H1 (cell line): ENCODE measurements around the gene FLRT2. TPM values are rescaled to one million over a fixed set of nuclear protein-coding genes. Genes with fewer than 3 reads are reported as not detected.

Experiments
- RAD21 ChIP-seq, 2 experiments: IDR thresholded peaks in 1 of 2; conservative IDR thresholded peaks in 1 of 2; 2 replicates each; pipeline ENCODE4 v1.6.1; 2011; ENCODE audit warnings: low read depth in 2 of 2, low read length in 2 of 2, improper control_type of control experiment in 1 of 2, inconsistent platforms in 1 of 2, mild to moderate bottlenecking in 1 of 2, moderate library complexity in 1 of 2
- polyA plus RNA-seq, 7 experiments: library from polyadenylated mRNA; depleted of rRNA in 3 of 7; stranded (reverse) in 5 of 7; unstranded in 2 of 7; fragments of >200 nt in 5 of 7; fragments of 200-250 nt in 2 of 7; gene quantifications; 1 replicate in 5 of 7; 2 replicates in 1 of 7; 4 replicates in 1 of 7; pipeline versions ENCODE4 v1.2.1 to v1.2.3, GENCODE V29; 2011 to 2013; ENCODE audit warnings: missing spikeins in 2 of 7, mixed read lengths in 2 of 7
- total RNA-seq: library from RNA; stranded (reverse); fragmentation: NEBNext Ultra II Directional; extraction: Animal tissue kit (Norgen Biotek cat#: 25700); gene quantifications from 2 replicates; pipeline ENCODE4 v1.2.1, GENCODE V29; 2021

The FLRT2 gene
- total and polyA plus RNA-seq, 2 of the 8 experiments (the other 6 are each of a cell fraction or from before 2014, with no cell fraction given) = 2.4 to 6.9 TPM

DNA sequence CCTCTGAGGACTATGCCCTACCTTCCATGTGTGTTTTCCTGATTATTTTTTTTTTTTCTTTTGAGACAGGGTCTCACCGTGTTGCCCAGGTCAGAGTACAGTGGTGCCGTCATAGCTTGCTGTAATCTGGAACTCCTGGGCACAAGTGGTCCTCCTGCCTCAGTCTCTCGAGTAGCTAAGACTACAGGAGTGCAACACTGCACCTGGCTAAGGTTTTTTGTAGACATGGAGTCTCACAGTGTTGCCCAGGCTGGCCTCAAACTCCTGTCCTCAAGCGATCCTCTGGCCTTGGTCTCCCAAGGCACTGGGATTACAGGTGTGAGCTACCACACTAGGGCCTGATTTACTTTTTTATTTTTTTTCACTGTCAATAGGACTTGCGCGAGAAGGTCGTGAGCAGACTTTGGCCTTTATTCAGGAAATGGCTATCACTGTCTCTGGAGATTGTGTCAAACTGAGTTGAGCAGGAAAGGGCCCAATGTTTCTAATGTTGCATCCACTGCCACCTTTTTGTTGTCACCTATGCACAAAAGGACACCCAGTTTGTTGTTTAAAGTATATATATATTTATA is 47.7 kb downstream of the FLRT2 start (continued):
- no peak for TF ChIP-seq RAD21 (IDR thresholded peaks at IDR 0.05 in 1 of 2, conservative IDR thresholded peaks at IDR 0.05 in 1 of 2; ENCODE audit: low read depth in 2 of 2, low read length in 2 of 2)
